HG03139 (cell line): ENCODE results near the gene PDE12.
"Not testable (repeated sequence)": the region's sequence is repeated elsewhere in the genome, so short reads cannot be mapped to it uniquely, and the experiment has no call there.

Source experiments
- ATAC-seq: cut with Tn5 transposase; IDR thresholded peaks from one replicate; pipeline ENCODE4 v1.9.1; 2021; ENCODE audit not compliant: unreplicated experiment

The PDE12 gene

GRCh38 chr3:57582474-57583168 is 26.5 kb downstream of the PDE12 start:
- ATAC-seq: no peak

- no peak for ATAC-seq
These were observed 27.5 kb downstream of the PDE12 start for GRCh38 chr3:57583544-57583943.

GRCh38 chr3:57586778-57587177 is 30.7 kb downstream of the PDE12 start:
- no peak for ATAC-seq

- ATAC-seq: no peak
These were observed 31.8 kb downstream of the PDE12 start for GRCh38 chr3:57587905-57588304.

- no peak for ATAC-seq
These were observed 36.2 kb downstream of the PDE12 start for GRCh38 chr3:57592306-57592705.

- ATAC-seq: no peak
These were observed 38.1 kb downstream of the PDE12 start for GRCh38 chr3:57594144-57594543.

- ATAC-seq: no peak
These were observed 38.5 kb downstream of the PDE12 start for GRCh38 chr3:57594576-57594975.

GRCh38 chr3:57596495-57597126 is 40.5 kb downstream of the PDE12 start:
- no peak for ATAC-seq

GRCh38 chr3:57597127-57597923 is 41.3 kb downstream of the PDE12 start, which contains the start of gene ARF4:
Gene ARF4, minus strand, starts transcription at chr3:57597344. Its CDS starts 204 bp downstream, at chr3:57597140.
- peak; percentile 93 for ATAC-seq

- no peak for ATAC-seq
These were observed 42.8 kb downstream of the PDE12 start for GRCh38 chr3:57598765-57599360.

GRCh38 chr3:57600195-57600594 is 44.1 kb downstream of the PDE12 start:
- ATAC-seq: no peak

GRCh38 chr3:57604971-57605370 is 48.9 kb downstream of the PDE12 start:
- no peak for ATAC-seq

- no peak for ATAC-seq
These were observed 49.6 kb downstream of the PDE12 start for GRCh38 chr3:57605683-57606082.

- not testable (repeated sequence) for ATAC-seq
These were observed 55.8 kb downstream of the PDE12 start for GRCh38 chr3:57611870-57612269.

GRCh38 chr3:57616233-57616632 is 60.2 kb downstream of the PDE12 start:
- no peak for ATAC-seq
